Activated CD8-positive, alpha-beta T cell treated with anti-CD3 and anti-CD28 coated beads for 36 hours (primary cell): ENCODE measurements around the gene OR5L1. TPM values are rescaled to one million over a fixed set of nuclear protein-coding genes. Genes with fewer than 3 reads are reported as not detected.

Experiments
- ATAC-seq: fragments of 200-7000 bp; cut with Tn5 transposase; one replicate; pipeline ENCODE4 v1.10.0; 2021; ENCODE audit warnings: mild to moderate bottlenecking, moderate library complexity
- CTCF ChIA-PET: fragments of 350-600 bp; sonication (Branson Sonifier 250); formaldehyde crosslinking; loops from one replicate; lab custom pipeline; 2021; ENCODE audit warnings: antibody characterized with exemption; lab: Charles Lee
- POLR2A ChIA-PET: fragments of 350-600 bp; sonication (Branson Sonifier 250); formaldehyde crosslinking; loops from one replicate; lab custom pipeline; 2021; ENCODE audit warnings: antibody characterized with exemption; lab: Charles Lee
- DNase-seq: peaks from one replicate; pipeline ENCODE4 v3.0.0-alpha.2; 2020
- H3K27ac Mint-ChIP-seq: one replicate; pipeline ENCODE4 v1.8.0; 2021; ENCODE audit warnings: mild to moderate bottlenecking, mixed read lengths
- H3K27me3 Mint-ChIP-seq: one replicate; pipeline ENCODE4 v1.8.0; 2021; ENCODE audit warnings: mixed read lengths
- H3K36me3 Mint-ChIP-seq: one replicate; pipeline ENCODE4 v1.8.0; 2021; ENCODE audit warnings: low read depth, mixed read lengths
- H3K4me1 Mint-ChIP-seq: one replicate; pipeline ENCODE4 v1.8.0; 2021; ENCODE audit warnings: low read depth, mixed read lengths
- H3K4me3 Mint-ChIP-seq: one replicate; pipeline ENCODE4 v1.8.0; 2021; ENCODE audit warnings: mild to moderate bottlenecking, moderate library complexity, mixed read lengths
- H3K9me3 Mint-ChIP-seq: one replicate; pipeline ENCODE4 v1.8.0; 2021; ENCODE audit warnings: mixed read lengths
- intact Hi-C: fragments of 100-400 bp; cut with micrococcal nuclease; formaldehyde crosslinking; loops from one replicate; pipeline ENCODE4 v1.10.0; 2022
- total RNA-seq, 2 experiments: library from RNA; stranded (reverse); gene quantifications; one replicate each; pipeline ENCODE4 v1.2.3, GENCODE V29; 2021
- TF ChIP-seq, protein P1 (sequence below): fragments of 200-600 bp; IDR thresholded peaks from one replicate; pipeline ENCODE4 v1.8.0; 2022; ENCODE audit warnings: antibody characterized with exemption, mild to moderate bottlenecking

Gene OR5L1
- total RNA-seq, 2 experiments from 2014 or later = not detected

DNA sequence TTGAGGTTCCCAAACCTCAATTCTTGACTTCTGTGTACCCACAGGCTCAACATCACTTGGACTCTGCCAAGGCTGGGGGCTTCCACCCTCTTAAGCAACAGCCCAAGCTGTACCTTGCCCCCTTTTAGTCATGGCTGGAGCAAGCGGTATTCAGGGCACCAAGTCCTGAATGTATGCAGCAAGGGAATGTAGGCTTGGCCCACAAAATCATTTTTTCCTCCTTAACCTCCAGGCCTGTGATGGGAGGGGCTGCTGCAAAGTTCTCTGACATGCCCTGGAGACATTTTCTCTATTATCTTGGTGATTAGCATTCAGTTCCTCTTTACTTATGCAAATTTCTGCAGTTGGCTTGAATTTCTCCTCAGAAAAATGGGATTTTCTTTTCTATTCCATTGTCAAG is 4.9 kb upstream of the OR5L1 start:
- Mint-ChIP-seq H3K4me1 (no peaks in the 10 kb centered on the region), H3K27ac (no peak overlapping the region), H3K4me3 (no peak overlapping the region), H3K36me3 (no peaks in the 10 kb centered on the region), H3K27me3 (no peaks in the 10 kb centered on the region), H3K9me3 (peaks cover 22% of the 10 kb centered on the region)
- TF ChIP-seq, protein P1, sequence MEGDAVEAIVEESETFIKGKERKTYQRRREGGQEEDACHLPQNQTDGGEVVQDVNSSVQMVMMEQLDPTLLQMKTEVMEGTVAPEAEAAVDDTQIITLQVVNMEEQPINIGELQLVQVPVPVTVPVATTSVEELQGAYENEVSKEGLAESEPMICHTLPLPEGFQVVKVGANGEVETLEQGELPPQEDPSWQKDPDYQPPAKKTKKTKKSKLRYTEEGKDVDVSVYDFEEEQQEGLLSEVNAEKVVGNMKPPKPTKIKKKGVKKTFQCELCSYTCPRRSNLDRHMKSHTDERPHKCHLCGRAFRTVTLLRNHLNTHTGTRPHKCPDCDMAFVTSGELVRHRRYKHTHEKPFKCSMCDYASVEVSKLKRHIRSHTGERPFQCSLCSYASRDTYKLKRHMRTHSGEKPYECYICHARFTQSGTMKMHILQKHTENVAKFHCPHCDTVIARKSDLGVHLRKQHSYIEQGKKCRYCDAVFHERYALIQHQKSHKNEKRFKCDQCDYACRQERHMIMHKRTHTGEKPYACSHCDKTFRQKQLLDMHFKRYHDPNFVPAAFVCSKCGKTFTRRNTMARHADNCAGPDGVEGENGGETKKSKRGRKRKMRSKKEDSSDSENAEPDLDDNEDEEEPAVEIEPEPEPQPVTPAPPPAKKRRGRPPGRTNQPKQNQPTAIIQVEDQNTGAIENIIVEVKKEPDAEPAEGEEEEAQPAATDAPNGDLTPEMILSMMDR = no peak
- no peak for DNase-seq
- POLR2A ChIA-PET = no interaction called here
- intact Hi-C loops = no loop called here
- CTCF ChIA-PET = no interaction called here
- ATAC-seq = no peak

DNA sequence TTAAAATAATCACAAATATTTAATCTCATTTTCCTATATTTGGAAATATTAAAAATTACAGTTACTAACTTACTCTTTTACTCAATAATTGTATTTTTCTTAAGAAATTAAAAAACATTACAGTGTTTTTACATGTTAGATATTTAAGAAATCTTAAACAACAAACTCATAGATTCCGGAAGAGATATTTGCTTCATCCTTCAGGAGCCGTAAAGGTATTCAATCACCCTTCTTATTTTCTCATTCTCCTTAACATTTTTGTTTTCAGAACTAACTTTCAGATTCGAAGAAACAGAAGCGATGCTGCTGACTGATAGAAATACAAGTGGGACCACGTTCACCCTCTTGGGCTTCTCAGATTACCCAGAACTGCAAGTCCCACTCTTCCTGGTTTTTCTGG is 8.2 kb downstream of the OR5L1 start, which contains the start of gene OR5D18:
TSS of gene OR5D18 (plus strand) at position 301 of the 400 bp plus-strand sequence. CDS start at position 301, 0 bp downstream.
- Mint-ChIP-seq H3K27ac (no peak within 1 kb of the TSS), H3K4me1 (no peaks in the 10 kb centered on the region), H3K9me3 (peaks cover 21% of the 10 kb centered on the region), H3K4me3 (no peak within 1 kb of the TSS), H3K27me3 (no peaks in the 10 kb centered on the region), H3K36me3 (no peaks in the 10 kb centered on the region)
- intact Hi-C loops = no loop called here
- no peak for DNase-seq
- ATAC-seq = no peak
- POLR2A ChIA-PET = no interaction called here
- CTCF ChIA-PET = no interaction called here
- TF ChIP-seq, protein P1 = no peak

DNA sequence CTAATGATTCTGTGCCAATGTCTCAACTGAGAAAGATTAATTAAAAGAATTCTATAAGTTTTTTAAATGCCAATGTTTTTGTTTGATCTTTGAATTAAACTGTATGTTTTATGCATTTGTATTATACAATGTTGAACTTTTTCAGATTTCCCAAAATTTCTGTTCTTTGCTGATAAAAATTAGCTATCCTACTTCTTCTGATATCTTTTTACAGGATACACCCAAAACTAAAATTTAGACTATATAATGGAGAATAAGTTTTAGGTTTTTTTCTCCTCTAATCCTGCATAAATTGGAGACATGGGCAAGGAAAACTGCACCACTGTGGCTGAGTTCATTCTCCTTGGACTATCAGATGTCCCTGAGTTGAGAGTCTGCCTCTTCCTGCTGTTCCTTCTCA is 15.8 kb downstream of the OR5L1 start, which contains the start of gene OR5L2:
TSS of gene OR5L2 (plus strand) at position 301 of the 400 bp plus-strand sequence. CDS start at position 301, 0 bp downstream.
- no peak for DNase-seq
- TF ChIP-seq, protein P1 = no peak
- Mint-ChIP-seq H3K4me3 (no peak within 1 kb of the TSS), H3K36me3 (no peaks in the 10 kb centered on the region), H3K27me3 (no peaks in the 10 kb centered on the region), H3K9me3 (peaks cover 8% of the 10 kb centered on the region), H3K4me1 (no peaks in the 10 kb centered on the region), H3K27ac (no peak within 1 kb of the TSS)
- ATAC-seq = no peak
- CTCF ChIA-PET = no interaction called here
- POLR2A ChIA-PET = no interaction called here
- intact Hi-C loops = no loop called here

DNA sequence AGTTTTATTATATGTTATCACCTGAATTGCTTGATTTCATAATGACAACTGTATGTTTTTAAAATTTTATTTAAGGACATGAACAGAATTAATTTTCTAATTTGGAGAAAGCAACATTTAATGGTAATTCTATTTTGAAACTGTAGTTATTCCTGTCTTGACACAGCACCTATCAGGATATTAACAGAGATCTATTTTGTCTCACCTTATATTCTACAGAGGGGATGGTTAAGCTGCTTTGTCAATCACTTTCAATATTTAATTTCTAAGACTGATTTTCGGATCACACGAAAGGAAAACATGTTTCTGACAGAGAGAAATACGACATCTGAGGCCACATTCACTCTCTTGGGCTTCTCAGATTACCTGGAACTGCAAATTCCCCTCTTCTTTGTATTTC is 27.3 kb downstream of the OR5L1 start, which contains the start of gene OR5D16:
TSS of gene OR5D16 (plus strand) at position 301 of the 400 bp plus-strand sequence. CDS start at position 301, 0 bp downstream.
- intact Hi-C loops = no loop called here
- Mint-ChIP-seq H3K9me3 (peaks cover 10% of the 10 kb centered on the region), H3K27me3 (no peaks in the 10 kb centered on the region), H3K27ac (no peak within 1 kb of the TSS), H3K4me3 (no peak within 1 kb of the TSS), H3K4me1 (no peaks in the 10 kb centered on the region), H3K36me3 (no peaks in the 10 kb centered on the region)
- POLR2A ChIA-PET = no interaction called here
- ATAC-seq (no peak), DNase-seq (no peak)
- CTCF ChIA-PET = no interaction called here
- TF ChIP-seq, protein P1 = no peak

DNA sequence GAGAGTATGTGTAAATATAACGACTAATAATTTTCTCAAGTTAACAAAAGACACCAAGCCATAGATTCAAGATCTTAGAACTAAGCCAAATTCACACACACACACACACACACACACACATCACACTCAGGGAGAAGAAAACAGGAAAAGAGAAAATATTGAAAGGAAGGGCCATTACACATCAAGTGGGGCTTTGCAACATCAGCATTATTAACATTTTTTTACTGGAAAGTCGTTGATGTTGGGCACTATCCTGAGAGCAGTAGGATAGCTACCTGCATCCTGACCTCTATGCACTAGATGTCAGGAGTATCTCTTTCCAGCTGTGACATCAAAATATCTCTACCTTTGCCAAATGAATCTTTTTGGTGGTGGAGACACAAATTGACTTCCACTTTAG is 36.3 kb downstream of the OR5L1 start:
- no peak for DNase-seq
- ChIA-PET CTCF (no interaction called here), POLR2A (no interaction called here)
- intact Hi-C loops = no loop called here
- no peaks in the 10 kb centered on the region for H3K27me3 Mint-ChIP-seq
- H3K27ac Mint-ChIP-seq = no peak overlapping the region
- ATAC-seq = no peak
- H3K4me1 Mint-ChIP-seq = no peaks in the 10 kb centered on the region
- H3K9me3 Mint-ChIP-seq = peaks cover 9% of the 10 kb centered on the region
- TF ChIP-seq, protein P1 = no peak
- no peaks in the 10 kb centered on the region for H3K36me3 Mint-ChIP-seq
- H3K4me3 Mint-ChIP-seq = no peak overlapping the region
